Gastrocnemius medialis (tissue), 4 donors: ENCODE results near the gene LBHD2. TPM values are rescaled to one million over a fixed set of nuclear protein-coding genes. Genes with fewer than 3 reads are reported as not detected.

Source experiments
- ATAC-seq, 2 donors: fragments of 150-250 bp; one replicate each; pipeline ENCODE4 v1.9.1; 2016
- DNase-seq, 2 donors: peaks; one replicate each; pipeline ENCODE4 v3.0.0-alpha.2; 2019
- H3K27ac ChIP-seq, 4 donors: fragments of 200-600 bp; sonication (generic); 1 replicate in 1 of 4; 2 replicates in 3 of 4; pipeline ENCODE4 v1.5.1; 2016 to 2018; ENCODE audit warnings: mild to moderate bottlenecking in 2 of 4, moderate library complexity in 1 of 4
- H3K27me3 ChIP-seq, 3 donors: fragments of 200-600 bp; sonication (generic) in 2 of 3; 1 replicate in 1 of 3; 2 replicates in 2 of 3; pipeline versions ENCODE4 v1.5.1 to v1.6.0; 2016 to 2019; ENCODE audit warnings: mild to moderate bottlenecking in 1 of 3, moderate library complexity in 1 of 3
- H3K36me3 ChIP-seq, 2 donors: fragments of 200-600 bp; sonication (generic) in 1 of 2; one replicate each; pipeline ENCODE4 v1.5.1; 2017 to 2018
- H3K4me1 ChIP-seq, 2 donors: fragments of 200-600 bp; sonication (generic) in 1 of 2; one replicate each; pipeline ENCODE4 v1.5.1; 2016 to 2017; ENCODE audit warnings: mild to moderate bottlenecking in 2 of 2
- H3K4me3 ChIP-seq, 4 donors: fragments of 200-600 bp; sonication (generic) in 3 of 4; 1 replicate in 1 of 4; 2 replicates in 3 of 4; pipeline ENCODE4 v1.5.1; 2016 to 2019; ENCODE audit warnings: mild to moderate bottlenecking in 2 of 4
- H3K9me3 ChIP-seq, 3 donors: fragments of 200-600 bp; sonication (generic) in 2 of 3; 1 replicate in 1 of 3; 2 replicates in 2 of 3; pipeline ENCODE4 v1.5.1; 2016 to 2019
- CTCF ChIP-seq, 5 experiments: fragments of 450-650 bp in 3 of 5; fragments of 200-600 bp in 2 of 5; sonication (generic) in 2 of 5; IDR thresholded peaks in 4 of 5; conservative IDR thresholded peaks in 1 of 5; 1 replicate in 4 of 5; 2 replicates in 1 of 5; pipeline ENCODE4 v1.5.1; 2016 to 2019; ENCODE audit warnings: antibody characterized with exemption in 5 of 5, mild to moderate bottlenecking in 3 of 5, moderate library complexity in 3 of 5
- POLR2A ChIP-seq, 2 donors: fragments of 450-650 bp; IDR thresholded peaks; one replicate each; pipeline ENCODE4 v1.6.1; 2017; ENCODE audit warnings: antibody characterized with exemption in 2 of 2, mild to moderate bottlenecking in 2 of 2, moderate library complexity in 2 of 2
- in situ Hi-C, 4 donors: fragments of 200-750 bp; cut with MboI; loops; one replicate each; pipeline versions ENCODE4 v1.15.0 to v1.8.0; 2017; ENCODE audit warnings: low sequenced_read_pairs in 4 of 4
- intact Hi-C: fragments of 100-400 bp; cut with DNase I; formaldehyde crosslinking; loops from one replicate; pipeline ENCODE4 v1.15.1; 2023; ENCODE audit warnings: low total_unique reads
- total RNA-seq, 4 donors: library from RNA; depleted of rRNA; stranded (reverse); fragments of >200 nt; gene quantifications; one replicate each; pipeline versions ENCODE4 v1.1.0 to v1.2.3, GENCODE V29; 2016

Gene LBHD2
- total RNA-seq, 4 donors from 2014 or later, result not detected

GRCh38 chr14:103071544-103072251, 12.3 kb upstream of the LBHD2 start:
- in situ Hi-C loops, result no loop called here
- TF ChIP-seq POLR2A (IDR thresholded peaks at IDR 0.05), result no peak
- no peaks in the 10 kb centered on the region for H3K9me3 ChIP-seq
- H3K36me3 ChIP-seq, result no peaks in the 10 kb centered on the region
- ATAC-seq, result no peak
- DNase-seq, result no peak
- intact Hi-C loops, result no loop called here
- H3K4me3 ChIP-seq, result no peak overlapping the region
- no peaks in the 10 kb centered on the region for H3K27me3 ChIP-seq
- H3K27ac ChIP-seq, result peak overlapping the region in 1 of 4 donors; percentile 33
- H3K4me1 ChIP-seq, result peaks cover 8 to 17% of the 10 kb centered on the region in 2 donors

GRCh38 chr14:103072595-103073366, 11.2 kb upstream of the LBHD2 start:
- H3K36me3 ChIP-seq, result no peaks in the 10 kb centered on the region
- intact Hi-C loops (no loop called here), in situ Hi-C loops (no loop called here)
- ATAC-seq (no peak), DNase-seq (no peak)
- H3K4me1 ChIP-seq, result peaks cover 8 to 17% of the 10 kb centered on the region in 2 donors
- no peak overlapping the region for H3K4me3 ChIP-seq
- TF ChIP-seq CTCF (IDR thresholded peaks at IDR 0.05 in 4 of 5, conservative IDR thresholded peaks at IDR 0.05 in 1 of 5) (no peak), POLR2A (IDR thresholded peaks at IDR 0.05) (no peak)
- H3K27ac ChIP-seq, result no peak overlapping the region
- no peaks in the 10 kb centered on the region for H3K27me3 ChIP-seq
- no peaks in the 10 kb centered on the region for H3K9me3 ChIP-seq

GRCh38 chr14:103073367-103073875, 10.6 kb upstream of the LBHD2 start:
- intact Hi-C loops, result no loop called here
- no peak for TF ChIP-seq POLR2A (IDR thresholded peaks at IDR 0.05)
- DNase-seq (no peak), ATAC-seq (no peak)
- H3K36me3 ChIP-seq, result no peaks in the 10 kb centered on the region
- no peak overlapping the region for H3K27ac ChIP-seq
- no peaks in the 10 kb centered on the region for H3K9me3 ChIP-seq
- peaks cover 8 to 17% of the 10 kb centered on the region in 2 donors for H3K4me1 ChIP-seq
- H3K27me3 ChIP-seq, result no peaks in the 10 kb centered on the region
- no peak overlapping the region for H3K4me3 ChIP-seq
- in situ Hi-C loops, result no loop called here

GRCh38 chr14:103073876-103074728, 9.9 kb upstream of the LBHD2 start:
- in situ Hi-C loops (no loop called here), intact Hi-C loops (no loop called here)
- DNase-seq (no peak), ATAC-seq (no peak)
- H3K4me1 ChIP-seq, result peaks cover 8 to 17% of the 10 kb centered on the region in 2 donors
- TF ChIP-seq CTCF (IDR thresholded peaks at IDR 0.05 in 4 of 5, conservative IDR thresholded peaks at IDR 0.05 in 1 of 5), result no peak
- TF ChIP-seq POLR2A (IDR thresholded peaks at IDR 0.05), result no peak
- no peak overlapping the region for H3K4me3 ChIP-seq
- no peaks in the 10 kb centered on the region for H3K9me3 ChIP-seq
- peak overlapping the region; percentile 26 to 69 (median 48) for H3K27ac ChIP-seq
- no peaks in the 10 kb centered on the region for H3K27me3 ChIP-seq
- no peaks in the 10 kb centered on the region for H3K36me3 ChIP-seq

GRCh38 chr14:103074729-103075367, 9.2 kb upstream of the LBHD2 start:
- H3K4me3 ChIP-seq, result peak overlapping the region; percentile 48 to 65 (median 52)
- intact Hi-C loops (loop anchor here (1.0 to 5.0 kb wide), 2 partner anchors 52 to 217 kb away; no protein-coding TSS in a partner anchor), in situ Hi-C loops (loop anchor here in 1 of 4 donors (25.0 kb wide), 1 partner anchor 212 kb away; no protein-coding TSS in a partner anchor)
- H3K27ac ChIP-seq, result peak overlapping the region; percentile 42 to 69 (median 59)
- DNase-seq, result peak in 1 of 2 donors; percentile 51
- no peaks in the 10 kb centered on the region for H3K9me3 ChIP-seq
- H3K36me3 ChIP-seq, result no peaks in the 10 kb centered on the region
- TF ChIP-seq CTCF (IDR thresholded peaks at IDR 0.05 in 4 of 5, conservative IDR thresholded peaks at IDR 0.05 in 1 of 5), result no peak
- no peak for TF ChIP-seq POLR2A (IDR thresholded peaks at IDR 0.05)
- ATAC-seq, result peak in 1 of 2 donors; percentile 16
- peaks cover 8 to 17% of the 10 kb centered on the region in 2 donors for H3K4me1 ChIP-seq
- no peaks in the 10 kb centered on the region for H3K27me3 ChIP-seq
